ENCODE measurements around the gene PLPP3. TPM values are rescaled to one million over a fixed set of nuclear protein-coding genes. Genes with fewer than 3 reads are reported as not detected.

PLPP3 gene
- total and polyA plus RNA-seq, 9 of the 15 experiments (the other 6 are each of a cell fraction or from before 2014, with no cell fraction given) = 0.07 to 0.54 (median 0.20) TPM

GRCh38 chr1:56447823-56448222 is 131.5 kb downstream of the PLPP3 start (continued):
- TF ChIP-seq UBTF (IDR thresholded peaks at IDR 0.05; ENCODE audit: borderline replicate concordance in 1 of 2, low read depth in 2 of 2, low read length in 2 of 2) (no peak), ZFP91 (CRISPR knock-in tag; IDR thresholded peaks at IDR 0.05) (no peak), ZNF707 (CRISPR knock-in tag; conservative IDR thresholded peaks at IDR 0.05) (no peak), MTA3 (IDR thresholded peaks at IDR 0.05; ENCODE audit: borderline replicate concordance) (no peak), FOXM1 (IDR thresholded peaks at IDR 0.05; ENCODE audit: low read depth) (no peak), FOXM1 (CRISPR knock-in tag; IDR thresholded peaks at IDR 0.05; ENCODE audit: low read depth) (no peak), BRF2 (IDR thresholded peaks at IDR 0.05; ENCODE audit: borderline replicate concordance, insufficient read depth, insufficient read length) (no peak)
